A549 (cell line): ENCODE results near the gene NUDT6. TPM values are rescaled to one million over a fixed set of nuclear protein-coding genes. Genes with fewer than 3 reads are reported as not detected.

Experiments used
- ATAC-seq, 2 experiments: fragments of 200-7000 bp in 1 of 2; fragments of >200 bp in 1 of 2; cut with Nextera tagmentation in 1 of 2; cut with Tn5 transposase in 1 of 2; 3 replicates each; pipeline versions ENCODE4 v1.8.0 to v1.9.1; 2018 to 2020; ENCODE audit warnings: mild to moderate bottlenecking in 1 of 2, moderate library complexity in 1 of 2
- CTCF ChIA-PET: fragments of 300-600 bp; sonication (Branson Sonifier 250); formaldehyde crosslinking; extraction: SDS; loops from one replicate; lab custom pipeline; 2021; ENCODE audit warnings: antibody characterized with exemption, inconsistent platforms; lab: Yijun Ruan, JAX
- POLR2A ChIA-PET: fragments of 350-600 bp; formaldehyde crosslinking; extraction: SDS; loops from one replicate; lab custom pipeline; 2021; ENCODE audit warnings: antibody characterized with exemption, inconsistent platforms; lab: Yijun Ruan, JAX
- DNase-seq, 2 experiments: peaks; one replicate each; pipeline versions ENCODE4 v3.0.0 to v3.0.0-alpha.2; 2011 to 2016; ENCODE audit warnings: low read depth in 1 of 2, low spot score in 1 of 2
- FAIRE-seq: peaks from 2 replicates; lab custom pipeline; 2011; peaks lifted over from hg19 to GRCh38; lab: Jason Lieb, UNC
- H3K27ac ChIP-seq, 2 experiments: fragments of >200 bp; sonication (Bioruptor Twin); formaldehyde crosslinking; 3 replicates each; pipeline ENCODE4 v1.5.1; 2016 to 2017
- H3K4me1 ChIP-seq: fragments of >200 bp; sonication (Bioruptor Twin); formaldehyde crosslinking; 3 replicates; pipeline ENCODE4 v1.6.1; 2016
- H3K4me2 ChIP-seq: fragments of >200 bp; sonication (Bioruptor Twin); formaldehyde crosslinking; 3 replicates; pipeline ENCODE4 v1.6.1; 2016
- H3K4me3 ChIP-seq: fragments of >200 bp; sonication (Bioruptor Twin); formaldehyde crosslinking; 3 replicates; pipeline ENCODE4 v1.5.1; 2016
- H3K9me3 ChIP-seq: fragments of >200 bp; sonication (Bioruptor Twin); formaldehyde crosslinking; 3 replicates; pipeline ENCODE4 v1.6.1; 2016
- BHLHE40 ChIP-seq: IDR thresholded peaks from 2 replicates; pipeline ENCODE4 v1.6.1; 2012; ENCODE audit warnings: low read depth, low read length, inconsistent platforms
- CBX2 ChIP-seq: fragments of 200-600 bp; sonication (generic); IDR thresholded peaks from 2 replicates; pipeline ENCODE4 v1.6.1; 2016; ENCODE audit warnings: low read depth, mild to moderate bottlenecking, borderline replicate concordance
- CBX8 ChIP-seq: fragments of 200-600 bp; sonication (generic); IDR thresholded peaks from 2 replicates; pipeline ENCODE4 v1.6.1; 2016
- CHD2 ChIP-seq: fragments of 150-350 bp; IDR thresholded peaks from 2 replicates; pipeline ENCODE4 v1.6.1; 2014; ENCODE audit warnings: low read length; ENCODE audit not compliant: partially characterized antibody
- EHMT2 ChIP-seq: fragments of 200-600 bp; sonication (generic); IDR thresholded peaks from 2 replicates; pipeline ENCODE4 v1.6.1; 2016; ENCODE audit warnings: antibody characterized with exemption, low read depth, mild to moderate bottlenecking, moderate library complexity
- EP300 ChIP-seq, 2 experiments: fragments of >200 bp; sonication (Bioruptor Twin); formaldehyde crosslinking; IDR thresholded peaks; 2 replicates in 1 of 2; 3 replicates in 1 of 2; pipeline ENCODE4 v1.6.1; 2016 to 2017
- FOSL2 ChIP-seq, 2 experiments: fragments of 450-650 bp in 1 of 2; fragments of >200 bp in 1 of 2; sonication (Bioruptor Twin) in 1 of 2; formaldehyde crosslinking; IDR thresholded peaks; 2 replicates each; pipeline versions ENCODE4 v1.5.0 to v1.6.1; 2016 to 2020; ENCODE audit warnings: mild to moderate bottlenecking in 1 of 2, moderate library complexity in 1 of 2
- FOXS1 ChIP-seq: fragments of 250-450 bp; sonication (Bioruptor Pico); IDR thresholded peaks from 2 replicates; pipeline ENCODE4 v1.5.0; 2020; ENCODE audit warnings: mild to moderate bottlenecking, moderate library complexity
- HDAC2 ChIP-seq: fragments of 200-600 bp; sonication (generic); IDR thresholded peaks from 2 replicates; pipeline ENCODE4 v1.6.1; 2016
- HOXB13 ChIP-seq: fragments of 250-450 bp; sonication (Bioruptor Pico); IDR thresholded peaks from 2 replicates; pipeline ENCODE4 v1.5.0; 2020; ENCODE audit warnings: low read depth, mild to moderate bottlenecking, moderate library complexity
- HOXB5 ChIP-seq: fragments of 250-450 bp; sonication (Bioruptor Pico); IDR thresholded peaks from 2 replicates; pipeline ENCODE4 v1.5.0; 2020; ENCODE audit warnings: mild to moderate bottlenecking, moderate library complexity
- JUN ChIP-seq, 2 experiments: fragments of >200 bp; sonication (Bioruptor Twin); formaldehyde crosslinking; IDR thresholded peaks; 2 replicates in 1 of 2; 3 replicates in 1 of 2; pipeline ENCODE4 v1.6.1; 2016 to 2017
- JUNB ChIP-seq: fragments of >200 bp; sonication (Bioruptor Twin); formaldehyde crosslinking; IDR thresholded peaks from 2 replicates; pipeline ENCODE4 v1.6.1; 2016
- KDM1A ChIP-seq: fragments of 200-600 bp; sonication (generic); IDR thresholded peaks from 2 replicates; pipeline ENCODE4 v1.6.1; 2016; ENCODE audit warnings: low read depth, mild to moderate bottlenecking
- KDM5A ChIP-seq: fragments of 200-600 bp; sonication (generic); IDR thresholded peaks from 2 replicates; pipeline ENCODE4 v1.6.1; 2016; ENCODE audit warnings: antibody characterized with exemption, mild to moderate bottlenecking
- NPAS2 ChIP-seq: fragments of 250-450 bp; sonication (Bioruptor Pico); IDR thresholded peaks from 2 replicates; pipeline ENCODE4 v1.8.0; 2022; ENCODE audit warnings: mild to moderate bottlenecking, moderate library complexity, borderline replicate concordance
- NR3C1 ChIP-seq: fragments of >200 bp; sonication (Bioruptor Twin); formaldehyde crosslinking; IDR thresholded peaks from 3 replicates; pipeline ENCODE4 v1.6.1; 2017
- POLR2AphosphoS2 ChIP-seq: conservative IDR thresholded peaks from 2 replicates; pipeline ENCODE4 v1.6.1; 2012; ENCODE audit warnings: low read length, improper control_type of control experiment, inconsistent platforms
- RAD21 ChIP-seq, 2 experiments: fragments of >200 bp in 1 of 2; sonication (Bioruptor Twin) in 1 of 2; formaldehyde crosslinking in 1 of 2; IDR thresholded peaks in 1 of 2; conservative IDR thresholded peaks in 1 of 2; 2 replicates in 1 of 2; 3 replicates in 1 of 2; pipeline ENCODE4 v1.6.1; 2012 to 2018; ENCODE audit warnings: inconsistent platforms in 1 of 2
- RCOR1 ChIP-seq: fragments of 150-350 bp; IDR thresholded peaks from 2 replicates; pipeline ENCODE4 v1.6.1; 2014; ENCODE audit warnings: antibody characterized with exemption, low read length, low read depth
- RNF2 ChIP-seq: fragments of 200-600 bp; sonication (generic); IDR thresholded peaks from 2 replicates; pipeline ENCODE4 v1.6.1; 2016; ENCODE audit warnings: low read depth, mild to moderate bottlenecking, antibody characterized with exemption, moderate library complexity, borderline replicate concordance
- SMC3 ChIP-seq: fragments of >200 bp; sonication (Bioruptor Twin); formaldehyde crosslinking; IDR thresholded peaks from 3 replicates; pipeline ENCODE4 v1.6.1; 2018; ENCODE audit warnings: inconsistent platforms
- TP53 ChIP-seq: fragments of 250-450 bp; sonication (Bioruptor Pico); IDR thresholded peaks from 2 replicates; pipeline ENCODE4 v1.5.0; 2021; ENCODE audit warnings: mild to moderate bottlenecking, moderate library complexity
- ZC3H11A ChIP-seq: fragments of 450-650 bp; IDR thresholded peaks from 2 replicates; pipeline ENCODE4 v1.6.1; 2014; ENCODE audit warnings: antibody characterized with exemption, mild to moderate bottlenecking
- ZNF302 ChIP-seq: fragments of 250-450 bp; sonication (Bioruptor Pico); IDR thresholded peaks from 2 replicates; pipeline ENCODE4 v1.9.0; 2021; ENCODE audit warnings: inconsistent platforms, mild to moderate bottlenecking, moderate library complexity
- WGBS: methylation state at CpG from one replicate; pipeline ENCODE4 v1.1.6; 2017; ENCODE audit errors: missing lambda C conversion rate; 5-methylcytosine and 5-hydroxymethylcytosine counted together
- polyA plus RNA-seq, 4 experiments: library from polyadenylated mRNA; depleted of rRNA in 3 of 4; stranded (reverse); fragments of >200 nt; fragmentation: RNase III in 1 of 4; extraction: RNeasy Plus Mini Kit Qiagen cat#74134 plus additional on column Dnase treatment in 1 of 4; gene quantifications; 2 replicates in 3 of 4; 3 replicates in 1 of 4; pipeline ENCODE4 v1.2.3, GENCODE V29; 2011 to 2017
- TF ChIP-seq, protein P1 (sequence below): fragments of 150-350 bp; IDR thresholded peaks from 2 replicates; pipeline ENCODE4 v1.6.1; 2014; ENCODE audit warnings: low read depth, mild to moderate bottlenecking, low read length
- TF ChIP-seq, protein P2 (sequence below): fragments of 250-450 bp; sonication (Bioruptor Pico); IDR thresholded peaks from 2 replicates; pipeline ENCODE4 v1.5.0; 2021; ENCODE audit warnings: mild to moderate bottlenecking, moderate library complexity, borderline replicate concordance
- TF ChIP-seq, protein P3 (sequence below): fragments of 250-450 bp; sonication (Bioruptor Pico); IDR thresholded peaks from 2 replicates; pipeline ENCODE4 v1.5.0; 2020; ENCODE audit warnings: low read depth, mild to moderate bottlenecking, moderate library complexity
- TF ChIP-seq, protein P4 (sequence below): fragments of >200 bp; sonication (Bioruptor Twin); formaldehyde crosslinking; IDR thresholded peaks from 3 replicates; pipeline ENCODE4 v1.6.1; 2016
- TF ChIP-seq, protein P5 (sequence below): IDR thresholded peaks from 2 replicates; pipeline ENCODE4 v1.6.1; 2012
- TF ChIP-seq, protein P6 (sequence below): fragments of 450-650 bp; IDR thresholded peaks from 2 replicates; pipeline ENCODE4 v1.6.1; 2014; ENCODE audit warnings: antibody characterized with exemption

NUDT6 gene
- polyA plus RNA-seq, 2 of the 4 experiments (the other 2 are of a cell fraction) = 9.9 to 12.7 TPM

DNA sequence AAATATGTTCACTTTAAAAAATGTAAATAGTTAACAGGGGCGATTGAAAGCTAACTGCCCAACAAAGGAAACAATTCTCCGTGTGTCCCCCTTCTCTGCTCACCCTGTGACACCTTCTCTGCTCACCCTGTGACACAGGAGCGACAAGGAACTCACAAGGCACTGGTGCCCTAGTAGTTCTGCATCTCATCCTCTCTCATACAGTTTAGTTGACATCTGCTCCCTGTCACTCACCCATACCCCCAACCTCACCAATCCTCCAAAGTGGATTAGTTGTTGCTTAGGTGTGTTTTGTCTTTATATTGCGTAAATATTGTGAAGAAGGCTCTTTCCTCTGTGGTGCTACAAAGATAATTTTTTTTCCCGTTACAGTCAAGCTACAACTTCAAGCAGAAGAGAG, 46.4 kb downstream of the NUDT6 start:
- Histone ChIP-seq H3K4me1 (peaks cover 42% of the 10 kb centered on the region), H3K4me3 (no peak overlapping the region), H3K27ac (peak overlapping the region; percentile 83 to 96), H3K9me3 (peaks cover 10% of the 10 kb centered on the region; the same call in 2 of the 3 replicates), H3K4me2 (peak overlapping the region; percentile 97)
- POLR2A ChIA-PET = interaction anchor here (0.7 kb wide), 1 partner anchor 48 kb away, joined by 4 read pairs; no protein-coding TSS in a partner anchor
- FAIRE-seq = no peak
- no peak for TF ChIP-seq NPAS2
- CTCF ChIA-PET = interaction anchor here (1.1 to 2.1 kb wide), 2 partner anchors 18 to 38 kb away, joined by 3 to 8 read pairs; no protein-coding TSS in a partner anchor
- no peak for ATAC-seq
- no peak for DNase-seq
- WGBS = 69% methylated on average over 5 of the region's 5 CpGs

DNA sequence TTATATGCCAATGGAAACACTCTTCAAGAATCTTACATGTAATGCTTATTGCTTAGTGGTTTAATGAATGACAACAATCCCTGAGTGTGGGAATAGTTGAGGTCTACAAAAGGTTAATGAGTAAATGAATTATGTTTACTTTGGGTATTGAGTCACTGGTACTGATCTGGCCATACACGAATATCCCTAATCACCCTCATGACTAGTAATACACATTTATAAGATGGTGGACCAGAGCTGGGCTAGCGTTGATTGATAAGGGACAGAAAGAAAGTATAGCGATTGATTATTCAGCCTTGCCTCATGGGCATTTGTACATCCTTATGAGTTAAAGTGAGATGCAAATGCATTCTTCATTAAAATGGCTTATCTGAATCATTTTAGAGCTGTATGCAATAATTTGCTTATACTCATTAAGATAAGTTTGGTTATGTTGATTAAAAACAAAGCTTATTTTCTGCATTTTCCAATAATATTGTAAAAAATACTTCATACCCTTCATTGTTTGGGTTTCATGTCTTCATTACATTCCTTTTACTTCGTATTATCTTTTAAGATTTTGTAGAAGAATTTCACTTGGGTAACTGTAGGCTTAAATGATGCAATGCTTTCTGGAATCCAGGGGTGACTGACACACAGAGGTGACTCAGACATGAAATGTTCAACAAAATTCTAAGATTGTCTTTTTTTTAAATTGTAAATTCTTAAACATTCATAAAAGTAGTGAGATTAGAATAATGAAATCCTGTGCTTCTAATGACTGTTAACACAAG, 48.4 kb downstream of the NUDT6 start:
- peak; percentile 90 to 94 for ATAC-seq
- CTCF ChIA-PET = interaction anchor here (0.6 to 1.6 kb wide), 3 partner anchors 110 to 871 kb away, joined by 3 to 6 read pairs (median 3); no protein-coding TSS in a partner anchor
- WGBS = 1% methylated on average over 4 of the region's 4 CpGs
- POLR2A ChIA-PET = no interaction called here
- peak; percentile 85 for FAIRE-seq
- H3K9me3 ChIP-seq = peaks cover 2% of the 10 kb centered on the region; the same call in 2 of the 3 replicates
- peak overlapping the region; percentile 94 to 96 for H3K27ac ChIP-seq
- H3K4me1 ChIP-seq = peaks cover 42% of the 10 kb centered on the region
- H3K4me2 ChIP-seq = peak overlapping the region; percentile 97
- H3K4me3 ChIP-seq = peak overlapping the region; percentile 34; the same call in 2 of the 3 replicates
- peak; percentile 51 to 76 for DNase-seq
- TF ChIP-seq EP300 (IDR thresholded peaks at IDR 0.05) (no peak; a peak in 2 of 5 replicates), CHD2 (no peak), RCOR1 (no peak), HOXB5 (CRISPR knock-in tag) (no peak), HOXB13 (no peak), JUN (IDR thresholded peaks at IDR 0.05) (0 out of 5 replicates have a peak, but pooled peaks have one; percentile 19 to 26), POLR2AphosphoS2 (no peak), FOXS1 (CRISPR knock-in tag) (no peak), CBX8 (no peak), RAD21 (conservative IDR thresholded peaks at IDR 0.05 in 1 of 2, IDR thresholded peaks at IDR 0.05 in 1 of 2) (0 out of 5 replicates have a peak, but pooled peaks of 1 of the 2 experiments have one; percentile 17), CBX2 (no peak), HDAC2 (no peak), TP53 (no peak), ZC3H11A (no peak), FOSL2 (IDR thresholded peaks at IDR 0.05) (peak; percentile 84), FOSL2 (CRISPR knock-in tag; IDR thresholded peaks at IDR 0.05) (peak; percentile 88), KDM1A (no peak), ZNF302 (no peak), RNF2 (no peak), KDM5A (no peak), JUNB (peak; percentile 70), EHMT2 (no peak), BHLHE40 (no peak), NR3C1 (no peak), SMC3 (no peak)
- TF ChIP-seq, protein P1, sequence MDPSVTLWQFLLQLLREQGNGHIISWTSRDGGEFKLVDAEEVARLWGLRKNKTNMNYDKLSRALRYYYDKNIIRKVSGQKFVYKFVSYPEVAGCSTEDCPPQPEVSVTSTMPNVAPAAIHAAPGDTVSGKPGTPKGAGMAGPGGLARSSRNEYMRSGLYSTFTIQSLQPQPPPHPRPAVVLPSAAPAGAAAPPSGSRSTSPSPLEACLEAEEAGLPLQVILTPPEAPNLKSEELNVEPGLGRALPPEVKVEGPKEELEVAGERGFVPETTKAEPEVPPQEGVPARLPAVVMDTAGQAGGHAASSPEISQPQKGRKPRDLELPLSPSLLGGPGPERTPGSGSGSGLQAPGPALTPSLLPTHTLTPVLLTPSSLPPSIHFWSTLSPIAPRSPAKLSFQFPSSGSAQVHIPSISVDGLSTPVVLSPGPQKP = no peak
- TF ChIP-seq, protein P2, sequence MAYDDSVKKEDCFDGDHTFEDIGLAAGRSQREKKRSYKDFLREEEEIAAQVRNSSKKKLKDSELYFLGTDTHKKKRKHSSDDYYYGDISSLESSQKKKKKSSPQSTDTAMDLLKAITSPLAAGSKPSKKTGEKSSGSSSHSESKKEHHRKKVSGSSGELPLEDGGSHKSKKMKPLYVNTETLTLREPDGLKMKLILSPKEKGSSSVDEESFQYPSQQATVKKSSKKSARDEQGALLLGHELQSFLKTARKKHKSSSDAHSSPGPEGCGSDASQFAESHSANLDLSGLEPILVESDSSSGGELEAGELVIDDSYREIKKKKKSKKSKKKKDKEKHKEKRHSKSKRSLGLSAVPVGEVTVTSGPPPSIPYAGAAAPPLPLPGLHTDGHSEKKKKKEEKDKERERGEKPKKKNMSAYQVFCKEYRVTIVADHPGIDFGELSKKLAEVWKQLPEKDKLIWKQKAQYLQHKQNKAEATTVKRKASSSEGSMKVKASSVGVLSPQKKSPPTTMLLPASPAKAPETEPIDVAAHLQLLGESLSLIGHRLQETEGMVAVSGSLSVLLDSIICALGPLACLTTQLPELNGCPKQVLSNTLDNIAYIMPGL (CRISPR knock-in tag) = no peak
- TF ChIP-seq, protein P3, sequence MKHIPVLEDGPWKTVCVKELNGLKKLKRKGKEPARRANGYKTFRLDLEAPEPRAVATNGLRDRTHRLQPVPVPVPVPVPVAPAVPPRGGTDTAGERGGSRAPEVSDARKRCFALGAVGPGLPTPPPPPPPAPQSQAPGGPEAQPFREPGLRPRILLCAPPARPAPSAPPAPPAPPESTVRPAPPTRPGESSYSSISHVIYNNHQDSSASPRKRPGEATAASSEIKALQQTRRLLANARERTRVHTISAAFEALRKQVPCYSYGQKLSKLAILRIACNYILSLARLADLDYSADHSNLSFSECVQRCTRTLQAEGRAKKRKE (CRISPR knock-in tag) = no peak
- TF ChIP-seq, protein P4, sequence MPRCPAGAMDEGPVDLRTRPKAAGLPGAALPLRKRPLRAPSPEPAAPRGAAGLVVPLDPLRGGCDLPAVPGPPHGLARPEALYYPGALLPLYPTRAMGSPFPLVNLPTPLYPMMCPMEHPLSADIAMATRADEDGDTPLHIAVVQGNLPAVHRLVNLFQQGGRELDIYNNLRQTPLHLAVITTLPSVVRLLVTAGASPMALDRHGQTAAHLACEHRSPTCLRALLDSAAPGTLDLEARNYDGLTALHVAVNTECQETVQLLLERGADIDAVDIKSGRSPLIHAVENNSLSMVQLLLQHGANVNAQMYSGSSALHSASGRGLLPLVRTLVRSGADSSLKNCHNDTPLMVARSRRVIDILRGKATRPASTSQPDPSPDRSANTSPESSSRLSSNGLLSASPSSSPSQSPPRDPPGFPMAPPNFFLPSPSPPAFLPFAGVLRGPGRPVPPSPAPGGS = no peak
- TF ChIP-seq, protein P5, sequence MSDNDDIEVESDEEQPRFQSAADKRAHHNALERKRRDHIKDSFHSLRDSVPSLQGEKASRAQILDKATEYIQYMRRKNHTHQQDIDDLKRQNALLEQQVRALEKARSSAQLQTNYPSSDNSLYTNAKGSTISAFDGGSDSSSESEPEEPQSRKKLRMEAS = no peak; the same call in 1 of the 2 replicates
- TF ChIP-seq, protein P6, sequence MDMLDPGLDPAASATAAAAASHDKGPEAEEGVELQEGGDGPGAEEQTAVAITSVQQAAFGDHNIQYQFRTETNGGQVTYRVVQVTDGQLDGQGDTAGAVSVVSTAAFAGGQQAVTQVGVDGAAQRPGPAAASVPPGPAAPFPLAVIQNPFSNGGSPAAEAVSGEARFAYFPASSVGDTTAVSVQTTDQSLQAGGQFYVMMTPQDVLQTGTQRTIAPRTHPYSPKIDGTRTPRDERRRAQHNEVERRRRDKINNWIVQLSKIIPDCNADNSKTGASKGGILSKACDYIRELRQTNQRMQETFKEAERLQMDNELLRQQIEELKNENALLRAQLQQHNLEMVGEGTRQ = no peak
